K562 (cell line): ENCODE measurements around the gene PKD2. TPM values are rescaled to one million over a fixed set of nuclear protein-coding genes. Genes with fewer than 3 reads are reported as not detected.

Experiments
- ATAC-seq: fragments of 200-7000 bp; cut with Tn5 transposase; 3 replicates; pipeline ENCODE4 v1.9.1; 2020; ENCODE audit warnings: moderate library complexity
- BruUV-seq: library from RNA; stranded (reverse); fragments of 400-500 nt; replicated peaks from 2 replicates; lab custom pipeline; 2021; lab: Mats Ljungman, UMichigan
- CTCF ChIA-PET: fragments of 300-600 bp; formaldehyde crosslinking; extraction: SDS; loops from one replicate; lab custom pipeline; 2021; ENCODE audit warnings: low intra/inter-chr PET ratio; lab: Yijun Ruan, JAX
- POLR2A ChIA-PET: fragments of 300-600, 350-650 bp; sonication (Branson Sonifier 250); formaldehyde crosslinking; extraction: SDS; loops from one replicate; lab custom pipeline; 2021; ENCODE audit warnings: antibody characterized with exemption, inconsistent platforms; lab: Yijun Ruan, JAX
- DNase-seq, 4 experiments: peaks; one replicate each; pipeline versions ENCODE4 v3.0.0 to v3.0.0-alpha.2; 2011 to 2018; ENCODE audit warnings: low spot score in 3 of 4, mixed read lengths in 3 of 4; ENCODE audit errors: extremely low read depth in 1 of 4
- FAIRE-seq: peaks from 2 replicates; lab custom pipeline; 2011; peaks lifted over from hg19 to GRCh38; lab: Jason Lieb, UNC
- H2AFZ ChIP-seq: 2 replicates; pipeline ENCODE4 v1.6.0; 2011; ENCODE audit warnings: low read depth, low read length, control low read depth, inconsistent platforms
- H3K27ac ChIP-seq: fragments of 200-600 bp; 3 replicates; pipeline ENCODE4 v1.8.0; 2011; ENCODE audit warnings: low read depth, mild to moderate bottlenecking, control low read depth, inconsistent platforms, low read length, moderate library complexity, mixed read lengths; ENCODE audit errors: extremely low read depth
- H3K27me3 ChIP-seq, 2 experiments: fragments of 300-600 bp in 1 of 2; 2 replicates in 1 of 2; 3 replicates in 1 of 2; pipeline versions ENCODE4 v1.6.0 to v1.8.0; 2011; ENCODE audit warnings: inconsistent platforms in 2 of 2, low read length in 2 of 2, mild to moderate bottlenecking in 1 of 2, mixed read lengths in 1 of 2, moderate library complexity in 1 of 2; ENCODE audit not compliant: control insufficient read depth in 2 of 2, insufficient read depth in 2 of 2
- H3K36me3 ChIP-seq: fragments of 300-600 bp; 3 replicates; pipeline ENCODE4 v1.8.0; 2011; ENCODE audit warnings: mild to moderate bottlenecking, low read length, inconsistent platforms; ENCODE audit not compliant: control insufficient read depth, insufficient read depth
- H3K4me1 ChIP-seq, 2 experiments: fragments of 200-600 bp in 1 of 2; replicated peaks in 1 of 2; 2 replicates in 1 of 2; 3 replicates in 1 of 2; pipeline versions ENCODE4 v1.5.1 to v1.8.0; 2011; ENCODE audit warnings: inconsistent platforms in 2 of 2, low read length in 2 of 2, mild to moderate bottlenecking in 1 of 2, mixed read lengths in 1 of 2, moderate library complexity in 1 of 2; ENCODE audit not compliant: control insufficient read depth in 2 of 2, insufficient read depth in 2 of 2
- H3K4me2 ChIP-seq: 2 replicates; pipeline ENCODE4 v1.6.1; 2011; ENCODE audit warnings: low read length, control low read depth, inconsistent platforms, mixed read lengths; ENCODE audit not compliant: insufficient read depth
- H3K4me3 ChIP-seq: fragments of 200-600 bp; sonication (generic), shearing (Covaris generic); 2 replicates; pipeline ENCODE4 v1.5.1; 2016; ENCODE audit warnings: control low read depth, inconsistent platforms
- H3K79me2 ChIP-seq: fragments of 200-600 bp; 3 replicates; pipeline ENCODE4 v1.8.0; 2011; ENCODE audit warnings: low read length, inconsistent platforms; ENCODE audit not compliant: control insufficient read depth, insufficient read depth
- H3K9ac ChIP-seq, 2 experiments: 2 replicates each; pipeline versions ENCODE4 v1.6.0 to v1.6.1; 2011; ENCODE audit warnings: low read depth in 2 of 2, low read length in 2 of 2, control low read depth in 1 of 2, inconsistent platforms in 1 of 2, mild to moderate bottlenecking in 1 of 2, mixed read lengths in 1 of 2; ENCODE audit not compliant: insufficient read depth in 1 of 2
- H3K9me1 ChIP-seq: one replicate; pipeline ENCODE4 v1.6.0; 2011; ENCODE audit warnings: inconsistent platforms, mild to moderate bottlenecking, low read length, moderate library complexity; ENCODE audit not compliant: control insufficient read depth, insufficient read depth
- H3K9me3 ChIP-seq: replicated peaks from 2 replicates; pipeline ENCODE4 v1.5.1; 2011; ENCODE audit warnings: low read depth, low read length, inconsistent platforms; ENCODE audit not compliant: control insufficient read depth, insufficient read depth
- H4K20me1 ChIP-seq: replicated peaks from 2 replicates; pipeline ENCODE4 v1.6.1; 2011; ENCODE audit warnings: low read length, inconsistent platforms, mixed read lengths; ENCODE audit not compliant: control insufficient read depth, insufficient read depth
- FOXJ2 ChIP-seq: fragments of 200-800 bp; sonication (Bioruptor generic); IDR thresholded peaks from 2 replicates; pipeline ENCODE4 v1.6.1; 2016; ENCODE audit warnings: missing genetic modification characterization, missing compliant biosample characterization
- HIVEP1 ChIP-seq: fragments of 250-450 bp; sonication (Bioruptor Pico); IDR thresholded peaks from 2 replicates; pipeline ENCODE4 v1.4.0; 2020; ENCODE audit warnings: mild to moderate bottlenecking
- KAT8 ChIP-seq: fragments of 450-650 bp; IDR thresholded peaks from 2 replicates; pipeline ENCODE4 v1.6.1; 2016; ENCODE audit warnings: low read depth, mild to moderate bottlenecking
- KLF13 ChIP-seq: fragments of 450-650 bp; IDR thresholded peaks from 2 replicates; pipeline ENCODE4 v1.6.1; 2016; ENCODE audit warnings: missing genetic modification characterization, low read depth, mild to moderate bottlenecking, missing compliant biosample characterization, moderate library complexity, borderline replicate concordance
- MEF2D ChIP-seq: conservative IDR thresholded peaks from 2 replicates; pipeline ENCODE4 v1.6.1; 2016; ENCODE audit warnings: low read depth, missing genetic modification characterization, missing compliant biosample characterization
- POLR2AphosphoS2 ChIP-seq: IDR thresholded peaks from 2 replicates; pipeline ENCODE4 v1.6.1; 2012; ENCODE audit warnings: low read length, improper control_type of control experiment
- ZBTB40 ChIP-seq, 2 experiments: fragments of 450-650 bp in 1 of 2; sonication (generic) in 1 of 2; formaldehyde crosslinking in 1 of 2; IDR thresholded peaks; 2 replicates each; pipeline versions ENCODE4 v1.7.1 to v1.9.0; 2016 to 2022; ENCODE audit warnings: inconsistent platforms in 1 of 2, mild to moderate bottlenecking in 1 of 2, missing genetic modification reagents in 1 of 2
- ZNF253 ChIP-seq: fragments of 250-450 bp; sonication (Bioruptor Pico); conservative IDR thresholded peaks from 2 replicates; pipeline ENCODE4 v1.6.1; 2021; ENCODE audit warnings: mild to moderate bottlenecking
- WGBS: fragments of 100-300 bp; shearing (Covaris generic); methylation state at CpG from one replicate; pipeline ENCODE4 v1.1.6; 2016; ENCODE audit warnings: low coverage, mixed read lengths; ENCODE audit not compliant: insufficient coverage; ENCODE audit errors: missing lambda C conversion rate; 5-methylcytosine and 5-hydroxymethylcytosine counted together
- in situ Hi-C: fragments of 300-500 bp; cut with MboI; formaldehyde crosslinking; loops from 4 replicates; pipeline ENCODE4 v1.15.0; 2018; ENCODE audit warnings: inconsistent platforms, mixed read lengths
- intact Hi-C: fragments of 100-400 bp; cut with micrococcal nuclease; formaldehyde crosslinking; loops from 2 replicates; pipeline ENCODE4 v1.14.2; 2022
- polyA plus RNA-seq, 8 experiments: library from polyadenylated mRNA; depleted of rRNA in 4 of 8; stranded (reverse) in 5 of 8; unstranded in 3 of 8; fragments of >200 nt; fragmentation: Nextera tagmentation in 2 of 8; fragmentation: Illumina TruSeq in 1 of 8; extraction: Ambion mirVana in 2 of 8; extraction: Trizol in 1 of 8; gene quantifications; 2 replicates each; pipeline versions ENCODE4 v1.2.1 to v1.2.3, GENCODE V29; 2011 to 2014; ENCODE audit warnings: inconsistent platforms in 1 of 8, missing spikeins in 1 of 8
- total RNA-seq, 7 experiments: library from RNA; depleted of rRNA in 6 of 7; stranded (reverse); fragments of >200 nt in 6 of 7; fragmentation: Illumina TruSeq in 2 of 7; extraction: Trizol in 2 of 7; gene quantifications; 2 replicates each; pipeline versions ENCODE4 v1.2.1 to v1.2.3, GENCODE V29; 2011 to 2021; ENCODE audit warnings: low replicate concordance in 1 of 7

PKD2 gene
- total and polyA plus RNA-seq, 9 of the 15 experiments (the other 6 are each of a cell fraction or from before 2014, with no cell fraction given): 0.11 to 1.2 (median 0.47) TPM

DNA sequence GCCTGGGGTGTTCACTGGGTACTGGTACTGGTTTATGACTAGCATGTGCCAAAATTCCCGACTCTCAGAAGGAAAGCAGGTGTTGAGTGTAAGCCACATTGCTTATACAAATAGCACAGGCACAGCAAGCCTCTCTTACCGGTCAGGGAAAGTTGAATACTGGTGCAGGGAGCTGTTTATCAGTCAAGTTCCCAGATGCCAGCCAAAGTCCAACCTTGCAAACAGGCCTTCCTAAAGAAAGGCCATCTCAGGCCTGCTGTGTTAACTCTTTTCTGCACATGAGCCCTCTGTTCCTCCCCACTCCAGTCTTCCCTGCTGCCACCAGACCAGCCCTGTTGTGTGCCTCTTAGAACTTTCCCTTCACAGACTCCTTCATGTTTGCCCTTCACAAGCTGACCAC is 34.2 kb downstream of the PKD2 start:
- Histone ChIP-seq H4K20me1 (no peaks in the 10 kb centered on the region), H3K27me3 (no peaks in the 10 kb centered on the region; a peak in 1 of 5 replicates), H3K9me1 (no peaks in the 10 kb centered on the region), H3K4me3 (no peak overlapping the region), H3K79me2 (no peaks in the 10 kb centered on the region), H3K4me1 (no peaks in the 10 kb centered on the region), H3K9me3 (no peaks in the 10 kb centered on the region), H3K4me2 (no peak overlapping the region), H3K27ac (no peak overlapping the region), H3K36me3 (no peaks in the 10 kb centered on the region), H2AFZ (no peak overlapping the region), H3K9ac (no peak overlapping the region)
- ChIA-PET CTCF (interaction anchor here (0.6 kb wide), 1 partner anchor 9 kb away, joined by 3 read pairs; no protein-coding TSS in a partner anchor), POLR2A (interaction anchor here (0.6 kb wide), 1 partner anchor 9 kb away, joined by 3 read pairs; no protein-coding TSS in a partner anchor)
- FAIRE-seq (no peak), DNase-seq (no peak), ATAC-seq (no peak)
- in situ Hi-C loops (no loop called here), intact Hi-C loops (no loop called here)
- WGBS: 4% methylated on average over 2 of the region's 2 CpGs
- BruUV-seq: no TSS peak
- TF ChIP-seq KLF13 (tag) (no peak), ZBTB40 (IDR thresholded peaks at IDR 0.05) (no peak), ZBTB40 (CRISPR knock-in tag; IDR thresholded peaks at IDR 0.05) (no peak), ZNF253 (CRISPR knock-in tag) (no peak), HIVEP1 (no peak), KAT8 (no peak), MEF2D (tag) (no peak), POLR2AphosphoS2 (no peak), FOXJ2 (tag) (no peak)
